Caco-2 (cell line): Measurements from ENCODE around the gene KCNIP4. TPM values are rescaled to one million over a fixed set of nuclear protein-coding genes. Genes with fewer than 3 reads are reported as not detected.

ENCODE experiments used
- BruUV-seq: library from RNA; stranded (reverse); fragments of 400-500 nt; replicated peaks from 2 replicates; lab custom pipeline; 2021; lab: Mats Ljungman, UMichigan
- CTCF ChIA-PET: fragments of 300-600 bp; sonication (Branson Sonifier 250); formaldehyde crosslinking; loops from one replicate; lab custom pipeline; 2022; ENCODE audit warnings: antibody characterized with exemption; lab: Charles Lee
- POLR2A ChIA-PET: fragments of 300-600 bp; sonication (Branson Sonifier 250); formaldehyde crosslinking; loops from one replicate; lab custom pipeline; 2022; ENCODE audit warnings: antibody characterized with exemption; lab: Charles Lee
- DNase-seq, 2 experiments: peaks; one replicate each; pipeline versions ENCODE4 v3.0.0 to v3.0.0-alpha.2; 2020 to 2022
- H3K27me3 ChIP-seq: replicated peaks from 2 replicates; pipeline ENCODE4 v1.6.0; 2011; ENCODE audit warnings: low read length; ENCODE audit not compliant: control insufficient read depth, insufficient read depth
- H3K36me3 ChIP-seq: 2 replicates; pipeline ENCODE4 v1.5.1; 2011; ENCODE audit warnings: low read length; ENCODE audit not compliant: control insufficient read depth, insufficient read depth
- H3K4me1 ChIP-seq: fragments of 250-450 bp; sonication (Bioruptor Pico); 2 replicates; pipeline ENCODE4 v1.5.1; 2020; ENCODE audit warnings: mild to moderate bottlenecking
- H3K4me3 ChIP-seq: 2 replicates; pipeline ENCODE4 v1.5.1; 2011; ENCODE audit warnings: low read depth, mild to moderate bottlenecking, control low read depth, low read length
- H3K9me3 ChIP-seq: fragments of 250-450 bp; sonication (Bioruptor Pico); 2 replicates; pipeline ENCODE4 v1.5.1; 2020; ENCODE audit warnings: mild to moderate bottlenecking, moderate library complexity
- H3K27ac Mint-ChIP-seq: one replicate; pipeline ENCODE4 v1.8.0; 2022; ENCODE audit warnings: mixed read lengths; ENCODE audit not compliant: unreplicated experiment
- H3K27me3 Mint-ChIP-seq: one replicate; pipeline ENCODE4 v1.8.0; 2022; ENCODE audit warnings: mixed read lengths; ENCODE audit not compliant: insufficient read depth, unreplicated experiment
- H3K36me3 Mint-ChIP-seq: one replicate; pipeline ENCODE4 v1.8.0; 2022; ENCODE audit warnings: mild to moderate bottlenecking, mixed read lengths; ENCODE audit not compliant: insufficient read depth, unreplicated experiment
- H3K4me1 Mint-ChIP-seq: one replicate; pipeline ENCODE4 v1.8.0; 2022; ENCODE audit warnings: low read depth, mixed read lengths; ENCODE audit not compliant: unreplicated experiment
- H3K4me3 Mint-ChIP-seq: one replicate; pipeline ENCODE4 v1.8.0; 2022; ENCODE audit warnings: mild to moderate bottlenecking, moderate library complexity, mixed read lengths; ENCODE audit not compliant: unreplicated experiment
- H3K9me3 Mint-ChIP-seq: one replicate; pipeline ENCODE4 v1.8.0; 2022; ENCODE audit warnings: mixed read lengths; ENCODE audit not compliant: unreplicated experiment
- intact Hi-C: fragments of 100-400 bp; cut with micrococcal nuclease; formaldehyde crosslinking; loops from one replicate; pipeline ENCODE4 v1.10.0; 2022; ENCODE audit not compliant: unreplicated experiment
- total RNA-seq: library from RNA; stranded (reverse); gene quantifications from 2 replicates; pipeline ENCODE4 v1.2.3, GENCODE V29; 2022
- TF ChIP-seq, protein P1 (sequence below), 2 experiments: fragments of 200-600 bp in 1 of 2; IDR thresholded peaks; 1 replicate in 1 of 2; 2 replicates in 1 of 2; pipeline versions ENCODE4 v1.5.1 to v1.8.0; 2011 to 2022; ENCODE audit warnings: antibody characterized with exemption in 1 of 2, control low read depth in 1 of 2, inconsistent platforms in 1 of 2, low read depth in 1 of 2, low read length in 1 of 2, mild to moderate bottlenecking in 1 of 2, moderate library complexity in 1 of 2; ENCODE audit not compliant: insufficient read depth in 1 of 2, severe bottlenecking in 1 of 2, unreplicated experiment in 1 of 2

Gene KCNIP4
- total RNA-seq, 1 experiment from 2014 or later, result not detected

DNA sequence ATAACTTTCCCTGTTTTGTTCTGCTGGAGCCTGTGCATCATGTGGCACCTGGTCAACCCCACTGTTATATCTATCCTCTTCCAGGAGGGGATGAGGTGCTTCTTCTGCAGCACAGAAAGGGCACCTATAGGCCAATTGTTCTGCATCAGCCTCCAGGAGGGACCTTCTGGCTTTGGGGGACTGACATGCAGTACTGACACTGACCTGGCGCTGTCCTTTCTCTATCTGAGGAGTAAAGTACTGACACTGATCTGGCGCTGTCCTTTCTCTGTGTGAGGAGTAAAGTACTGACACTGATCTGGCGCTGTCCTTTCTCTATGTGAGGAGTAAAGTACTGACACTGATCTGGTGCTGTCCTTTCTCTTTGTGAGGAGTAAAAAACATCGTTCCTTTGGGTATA, 749.9 kb downstream of the KCNIP4 start:
- no peak for DNase-seq
- TF ChIP-seq, protein P1, sequence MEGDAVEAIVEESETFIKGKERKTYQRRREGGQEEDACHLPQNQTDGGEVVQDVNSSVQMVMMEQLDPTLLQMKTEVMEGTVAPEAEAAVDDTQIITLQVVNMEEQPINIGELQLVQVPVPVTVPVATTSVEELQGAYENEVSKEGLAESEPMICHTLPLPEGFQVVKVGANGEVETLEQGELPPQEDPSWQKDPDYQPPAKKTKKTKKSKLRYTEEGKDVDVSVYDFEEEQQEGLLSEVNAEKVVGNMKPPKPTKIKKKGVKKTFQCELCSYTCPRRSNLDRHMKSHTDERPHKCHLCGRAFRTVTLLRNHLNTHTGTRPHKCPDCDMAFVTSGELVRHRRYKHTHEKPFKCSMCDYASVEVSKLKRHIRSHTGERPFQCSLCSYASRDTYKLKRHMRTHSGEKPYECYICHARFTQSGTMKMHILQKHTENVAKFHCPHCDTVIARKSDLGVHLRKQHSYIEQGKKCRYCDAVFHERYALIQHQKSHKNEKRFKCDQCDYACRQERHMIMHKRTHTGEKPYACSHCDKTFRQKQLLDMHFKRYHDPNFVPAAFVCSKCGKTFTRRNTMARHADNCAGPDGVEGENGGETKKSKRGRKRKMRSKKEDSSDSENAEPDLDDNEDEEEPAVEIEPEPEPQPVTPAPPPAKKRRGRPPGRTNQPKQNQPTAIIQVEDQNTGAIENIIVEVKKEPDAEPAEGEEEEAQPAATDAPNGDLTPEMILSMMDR (IDR thresholded peaks at IDR 0.05; ENCODE audit: insufficient read depth in 1 of 2, low read depth in 1 of 2, low read length in 1 of 2, severe bottlenecking in 1 of 2, unreplicated experiment in 1 of 2), result no peak
- Mint-ChIP-seq H3K36me3 (no peaks in the 10 kb centered on the region), H3K4me1 (no peaks in the 10 kb centered on the region), H3K4me3 (no peak overlapping the region), H3K9me3 (no peaks in the 10 kb centered on the region), H3K27me3 (no peaks in the 10 kb centered on the region), H3K27ac (no peak overlapping the region)
- ChIA-PET CTCF (no interaction called here), POLR2A (no interaction called here)
- Histone ChIP-seq H3K4me1 (no peaks in the 10 kb centered on the region), H3K4me3 (no peak overlapping the region), H3K9me3 (no peaks in the 10 kb centered on the region), H3K27me3 (no peaks in the 10 kb centered on the region), H3K36me3 (no peaks in the 10 kb centered on the region)
- intact Hi-C loops, result no loop called here
- no TSS peak for BruUV-seq

DNA sequence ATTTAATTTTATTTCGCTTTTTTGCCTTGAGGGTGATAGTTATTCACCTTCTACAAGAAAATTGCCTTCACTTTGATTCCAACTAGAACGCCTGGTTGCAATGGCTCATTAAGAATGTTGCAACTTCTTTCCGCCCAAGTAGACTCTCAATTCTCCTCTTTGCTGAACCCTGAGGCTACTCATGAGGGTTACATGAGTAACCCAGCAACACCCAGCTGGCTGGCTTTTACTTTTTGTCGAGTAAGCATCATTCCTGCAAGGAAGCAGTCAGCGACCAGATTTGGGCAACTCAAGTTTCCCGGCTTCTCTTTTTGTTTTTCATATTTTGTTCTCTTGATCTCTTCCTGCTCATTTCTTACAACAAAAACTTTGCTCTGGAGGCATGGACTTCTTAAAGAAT, 752.9 kb downstream of the KCNIP4 start:
- no peak for DNase-seq
- Mint-ChIP-seq H3K36me3 (no peaks in the 10 kb centered on the region), H3K27ac (no peak overlapping the region), H3K4me1 (no peaks in the 10 kb centered on the region), H3K27me3 (no peaks in the 10 kb centered on the region), H3K9me3 (no peaks in the 10 kb centered on the region), H3K4me3 (no peak overlapping the region)
- TF ChIP-seq, protein P1 (IDR thresholded peaks at IDR 0.05; ENCODE audit: insufficient read depth in 1 of 2, low read depth in 1 of 2, low read length in 1 of 2, severe bottlenecking in 1 of 2, unreplicated experiment in 1 of 2), result no peak
- POLR2A ChIA-PET, result no interaction called here
- BruUV-seq, result no TSS peak
- H3K4me3 ChIP-seq, result no peak overlapping the region
- H3K27me3 ChIP-seq, result no peaks in the 10 kb centered on the region
- no peaks in the 10 kb centered on the region for H3K36me3 ChIP-seq
- H3K9me3 ChIP-seq, result no peaks in the 10 kb centered on the region
- intact Hi-C loops, result no loop called here
- no peaks in the 10 kb centered on the region for H3K4me1 ChIP-seq
- CTCF ChIA-PET, result no interaction called here

DNA sequence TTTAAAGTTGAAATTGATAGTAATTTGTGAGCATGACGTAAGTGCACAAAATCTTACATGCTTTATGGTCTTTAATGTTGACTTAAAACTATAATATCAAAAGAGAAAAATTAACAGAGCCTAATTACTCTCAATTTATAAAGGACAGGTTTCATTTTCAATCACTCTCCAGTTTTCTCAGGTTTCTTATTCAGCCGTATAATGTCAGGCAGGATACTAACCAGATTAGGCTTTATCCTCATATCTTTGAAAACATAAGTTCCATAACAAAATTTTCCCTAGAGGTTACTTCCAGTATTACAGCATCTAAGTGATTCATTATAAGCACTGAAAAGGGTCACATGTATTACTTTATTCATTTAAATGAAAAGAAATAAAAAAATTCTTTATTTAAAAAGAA, 756.2 kb downstream of the KCNIP4 start:
- Histone ChIP-seq H3K27me3 (no peaks in the 10 kb centered on the region), H3K36me3 (no peaks in the 10 kb centered on the region), H3K9me3 (no peaks in the 10 kb centered on the region), H3K4me1 (no peaks in the 10 kb centered on the region), H3K4me3 (no peak overlapping the region)
- POLR2A ChIA-PET, result no interaction called here
- intact Hi-C loops, result no loop called here
- no peaks in the 10 kb centered on the region for H3K9me3 Mint-ChIP-seq
- no peaks in the 10 kb centered on the region for H3K36me3 Mint-ChIP-seq
- no peaks in the 10 kb centered on the region for H3K27me3 Mint-ChIP-seq
- CTCF ChIA-PET, result no interaction called here
- no peak for DNase-seq
- BruUV-seq, result no TSS peak
- H3K4me3 Mint-ChIP-seq, result no peak overlapping the region
- TF ChIP-seq, protein P1 (IDR thresholded peaks at IDR 0.05; ENCODE audit: insufficient read depth in 1 of 2, low read depth in 1 of 2, low read length in 1 of 2, severe bottlenecking in 1 of 2, unreplicated experiment in 1 of 2), result peak in 1 of 2 experiments; percentile 35
- H3K27ac Mint-ChIP-seq, result no peak overlapping the region
- no peaks in the 10 kb centered on the region for H3K4me1 Mint-ChIP-seq
